ENCODE results near the gene SP3. TPM values are rescaled to one million over a fixed set of nuclear protein-coding genes. Genes with fewer than 3 reads are reported as not detected.
"Not testable (repeated sequence)": the region's sequence is repeated elsewhere in the genome, so short reads cannot be mapped to it uniquely, and the experiment has no call there.

The SP3 gene
- total RNA-seq, 1 donor from 2014 or later = 36.7 TPM

DNA sequence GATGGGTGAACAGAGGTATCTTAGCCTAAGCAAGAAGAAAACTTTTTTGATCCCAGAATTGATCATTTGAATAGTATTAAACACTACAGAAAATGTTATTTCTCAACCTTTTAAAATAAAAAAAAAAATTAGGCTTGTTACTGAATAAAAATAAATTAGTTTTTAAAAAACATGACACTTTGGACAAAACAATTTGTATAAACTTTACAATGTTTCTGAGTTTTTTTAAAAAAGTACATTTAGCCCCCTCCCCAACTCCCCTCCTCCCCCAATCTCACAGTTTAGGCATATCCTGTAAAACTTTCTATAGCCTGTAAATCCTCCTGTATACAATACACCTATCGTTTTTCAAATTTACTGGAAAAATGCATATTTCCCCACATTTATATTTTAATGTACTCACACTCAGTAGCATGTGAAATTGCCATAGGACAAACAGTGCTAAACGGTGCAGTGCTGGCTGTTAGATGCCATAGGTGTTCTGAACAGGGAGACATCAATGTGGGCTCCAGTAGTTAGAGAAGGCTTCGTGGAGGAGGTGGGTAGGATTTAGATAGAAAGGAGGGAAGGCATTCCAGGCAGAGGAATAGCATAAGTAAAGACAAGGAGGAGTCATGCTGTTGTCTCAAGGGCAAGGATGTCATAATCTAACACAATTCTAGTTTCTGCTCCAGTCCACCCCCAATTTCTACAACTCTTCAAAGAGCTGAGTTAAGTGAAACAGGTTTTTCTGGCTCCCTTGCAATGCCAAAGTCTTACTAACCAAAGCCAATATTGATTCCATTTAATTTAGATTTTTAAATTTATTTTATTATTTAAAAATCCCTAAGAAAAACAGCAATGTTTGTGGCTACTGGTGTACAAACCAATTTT, 50.9 kb downstream of the SP3 start:
- DNase-seq (no peak), ATAC-seq (no peak)
- intact Hi-C loops (cut with micrococcal nuclease) = no loop called here

- intact Hi-C loops (cut with micrococcal nuclease) = no loop called here
- ATAC-seq (no peak), DNase-seq (no peak)
These were observed 55.3 kb downstream of the SP3 start for GRCh38 chr2:173909846-173910245.

DNA sequence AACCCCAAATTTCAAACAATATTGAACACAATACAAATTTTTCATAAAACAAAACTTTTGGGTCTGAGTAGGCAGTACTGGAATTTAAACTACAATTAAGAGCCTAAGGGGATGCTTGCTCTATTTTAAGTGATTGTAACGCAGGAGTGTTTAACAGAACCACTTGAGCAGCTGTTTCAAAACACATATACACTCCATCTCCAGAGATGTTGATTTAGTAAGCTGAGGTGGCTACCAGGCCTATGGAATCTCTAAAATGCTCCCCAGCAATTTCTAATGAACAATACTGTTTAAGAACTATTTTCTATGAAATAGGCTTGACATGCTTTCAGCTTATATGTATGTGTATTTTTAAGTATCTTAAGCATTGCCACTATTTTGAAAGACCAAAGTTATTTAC, 58.5 kb downstream of the SP3 start:
- intact Hi-C loops (cut with micrococcal nuclease) = no loop called here
- DNase-seq = no peak
- ATAC-seq = no peak

- DNase-seq (no peak), ATAC-seq (no peak)
- intact Hi-C loops (cut with micrococcal nuclease) = no loop called here
These were observed 61.4 kb downstream of the SP3 start for GRCh38 chr2:173903601-173904394.

DNA sequence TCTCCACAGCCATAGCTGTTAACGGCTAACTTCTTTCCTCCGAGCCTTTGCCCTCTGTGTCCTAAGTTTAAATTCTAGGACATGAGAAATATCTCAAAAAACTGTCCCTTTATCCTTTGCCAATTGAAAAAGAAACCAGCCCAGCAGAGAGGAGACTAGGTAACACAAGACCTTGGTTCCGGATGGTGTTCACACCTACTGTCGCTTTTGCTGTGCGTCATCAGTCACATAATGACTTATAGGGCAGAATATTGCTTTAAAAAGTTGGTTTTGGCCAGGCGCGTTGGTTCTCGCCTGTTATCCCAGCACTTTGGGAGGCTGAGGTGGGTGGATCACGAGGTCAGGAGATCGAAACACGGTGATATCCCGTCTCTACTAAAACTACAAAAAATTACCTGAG, 66.2 kb downstream of the SP3 start:
- no peak for ATAC-seq

DNA sequence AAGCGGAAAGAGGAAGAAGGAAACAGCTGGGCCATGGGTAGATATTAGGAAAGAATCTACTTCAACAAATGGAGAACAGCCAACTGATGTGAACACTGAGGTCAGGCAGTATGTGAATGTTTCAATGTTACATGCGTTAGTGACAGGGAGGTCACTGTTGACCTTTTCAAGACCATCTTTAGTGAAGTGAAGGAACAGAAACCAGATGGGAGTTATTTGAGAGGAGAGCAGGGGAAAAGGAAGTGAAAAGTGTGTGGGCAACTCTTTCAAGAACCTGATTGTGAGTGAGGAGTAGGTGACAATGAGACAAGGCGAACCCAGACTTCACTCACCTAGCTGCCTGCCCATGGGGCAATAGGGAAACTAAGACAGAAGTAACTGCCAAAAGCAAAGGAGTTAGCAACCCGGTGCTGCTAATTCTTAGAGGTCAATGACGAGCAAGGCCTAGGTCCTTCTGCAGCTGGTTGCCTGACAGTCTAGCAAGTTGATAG, 67.0 kb downstream of the SP3 start:
- DNase-seq (no peak), ATAC-seq (peak; percentile 23)
- intact Hi-C loops (cut with micrococcal nuclease) = no loop called here

More for the DNA sequence above, 66.2 kb downstream of the SP3 start:
- intact Hi-C loops (cut with micrococcal nuclease) = no loop called here
- no peak for DNase-seq

DNA sequence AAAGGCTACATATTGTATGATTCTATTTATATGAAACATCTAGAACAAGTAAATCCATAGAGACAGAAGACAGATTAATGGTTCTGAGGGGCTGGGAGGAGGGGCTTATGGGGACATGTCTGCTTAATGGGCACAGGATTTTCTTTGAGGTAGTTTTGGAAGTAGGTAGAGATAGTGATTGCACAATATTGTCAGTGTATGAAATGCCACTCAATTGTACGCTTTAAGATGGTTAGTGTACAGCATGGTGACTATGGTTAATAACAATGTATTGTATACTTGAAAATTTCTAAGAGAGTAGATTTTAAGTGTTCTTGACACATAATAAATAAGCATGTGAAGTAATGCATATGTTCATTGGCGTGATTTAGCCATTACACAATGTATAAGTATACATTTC, 68.4 kb downstream of the SP3 start:
- DNase-seq = no peak
- no peak for ATAC-seq
- intact Hi-C loops (cut with micrococcal nuclease) = no loop called here

DNA sequence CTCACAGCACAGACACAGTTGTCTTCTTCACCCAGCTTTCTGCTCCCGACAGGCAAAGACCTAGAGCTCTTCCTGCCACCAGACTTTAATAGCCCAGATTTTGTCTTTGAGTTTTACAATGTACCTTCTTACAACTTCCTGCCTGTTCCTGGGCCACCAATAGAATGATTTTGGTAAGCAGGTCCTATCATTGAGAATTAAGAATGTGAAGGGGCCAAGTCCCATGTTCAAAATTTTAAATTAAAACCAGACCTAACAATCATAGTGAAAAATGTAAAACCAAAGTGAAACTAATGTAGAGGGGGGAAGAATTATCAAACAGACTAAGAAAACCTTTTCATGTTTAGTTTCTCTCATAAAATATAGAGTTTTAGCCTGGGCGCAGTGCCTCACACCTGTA, 72.8 kb downstream of the SP3 start:
- DNase-seq = no peak
- intact Hi-C loops (cut with micrococcal nuclease) = no loop called here
- no peak for ATAC-seq

DNA sequence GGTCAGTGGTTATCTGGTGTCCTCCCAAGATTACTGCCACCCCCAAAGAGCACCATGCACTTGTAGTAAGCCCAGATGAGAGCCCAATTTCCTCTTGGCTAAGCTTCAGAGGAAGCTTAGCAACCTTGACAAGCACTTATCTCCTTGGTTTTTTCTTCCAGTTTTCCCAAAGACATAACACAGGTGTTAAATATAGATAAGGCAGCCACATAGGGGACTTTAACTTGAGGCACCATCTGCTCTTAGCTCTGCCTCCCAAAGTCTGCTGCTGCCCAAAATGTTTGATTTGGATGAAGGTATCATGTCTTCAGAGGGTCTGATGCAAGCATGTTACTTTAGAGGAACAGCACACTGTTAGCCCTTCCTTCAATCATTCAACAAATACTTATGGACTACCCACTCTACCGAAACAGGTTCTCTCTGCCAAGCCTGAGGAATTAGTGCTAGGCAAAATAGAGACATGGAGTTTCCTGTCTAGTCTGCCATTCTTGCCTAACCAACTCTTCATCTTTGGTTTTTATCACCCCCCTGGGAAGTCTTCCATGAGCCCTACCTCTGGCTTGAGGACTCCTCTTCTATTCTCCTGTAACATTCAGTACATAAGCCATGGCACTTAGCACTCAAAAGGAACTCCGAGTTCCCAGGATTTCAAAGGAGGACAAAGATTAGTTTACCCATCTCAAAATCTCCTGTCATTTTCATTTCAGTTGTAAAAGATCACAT, 73.7 kb downstream of the SP3 start:
- intact Hi-C loops (cut with micrococcal nuclease) = no loop called here
- DNase-seq = no peak
- ATAC-seq = no peak

DNA sequence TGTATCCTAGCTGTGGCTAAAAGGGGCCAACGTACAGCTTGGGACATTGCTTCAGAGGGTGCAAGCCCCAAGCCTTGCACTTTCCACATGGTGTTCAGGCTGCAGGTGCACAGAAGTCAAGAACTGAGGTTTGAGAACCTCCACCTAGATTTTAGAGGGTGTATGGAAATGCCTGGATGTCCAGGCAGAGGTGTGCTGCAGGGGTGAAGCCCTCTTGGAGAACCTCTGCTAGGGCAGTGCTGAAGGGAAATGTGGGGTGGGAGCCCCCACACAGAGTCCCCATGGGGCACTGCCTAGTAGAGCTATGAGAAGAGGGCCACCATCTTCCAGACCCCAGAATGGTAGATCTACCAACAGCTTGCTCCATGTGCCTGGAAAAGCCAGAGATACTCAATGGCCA, 75.7 kb downstream of the SP3 start:
- intact Hi-C loops (cut with micrococcal nuclease) = loop anchor here (10.0 kb wide), 1 partner anchor 145 kb away; no protein-coding TSS in a partner anchor
- not testable (repeated sequence) for ATAC-seq, DNase-seq

- DNase-seq = no peak
- intact Hi-C loops (cut with micrococcal nuclease) = loop anchor here (10.0 kb wide), 1 partner anchor 148 kb away; no protein-coding TSS in a partner anchor
- ATAC-seq = no peak
These were observed 78.6 kb downstream of the SP3 start for GRCh38 chr2:173886613-173887012.

DNA sequence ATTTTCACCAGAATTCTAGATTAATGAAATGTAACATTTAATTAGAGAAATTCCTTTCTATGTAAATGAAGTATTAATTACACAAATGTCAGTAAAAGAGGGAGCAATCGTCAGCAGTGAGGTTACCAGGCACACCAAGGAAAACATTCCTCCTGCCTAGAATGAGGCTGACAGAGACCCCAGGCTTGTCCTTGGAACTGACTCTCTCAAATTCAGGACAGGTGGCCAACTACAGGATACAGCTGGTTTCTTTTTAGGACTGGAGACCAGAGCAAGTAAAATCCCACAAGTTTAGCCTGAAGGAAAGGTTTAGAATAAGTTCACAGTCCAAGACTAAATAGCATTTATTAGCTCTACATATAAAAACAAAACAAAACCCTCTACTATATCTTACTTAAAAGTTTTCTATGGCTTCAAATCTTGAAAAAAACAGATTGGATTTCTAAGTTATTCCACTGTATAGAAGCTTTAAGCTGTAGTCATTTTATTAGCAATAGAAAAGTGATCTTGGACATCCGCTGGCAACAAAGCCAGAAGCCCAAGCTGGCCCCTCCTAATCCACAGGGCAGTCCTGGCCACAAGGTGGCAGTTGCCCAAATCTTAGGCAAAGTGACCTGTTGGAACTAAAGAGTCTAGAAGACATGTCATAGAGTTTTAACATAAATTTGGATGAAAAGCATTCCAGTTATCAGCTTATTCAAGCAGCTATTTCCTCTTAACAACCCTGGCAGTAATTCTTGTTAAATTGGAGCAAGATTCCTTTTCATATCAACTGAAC, 81.0 kb downstream of the SP3 start:
- intact Hi-C loops (cut with micrococcal nuclease) = loop anchor here (10.0 kb wide), 1 partner anchor 151 kb away; no protein-coding TSS in a partner anchor
- ATAC-seq (peak; percentile 78), DNase-seq (peak; percentile 75)

- no peak for DNase-seq
- intact Hi-C loops (cut with micrococcal nuclease) = loop anchor here (10.0 kb wide), 1 partner anchor 153 kb away; no protein-coding TSS in a partner anchor
- ATAC-seq = no peak
These were observed 83.3 kb downstream of the SP3 start for GRCh38 chr2:173881886-173882285.

DNA sequence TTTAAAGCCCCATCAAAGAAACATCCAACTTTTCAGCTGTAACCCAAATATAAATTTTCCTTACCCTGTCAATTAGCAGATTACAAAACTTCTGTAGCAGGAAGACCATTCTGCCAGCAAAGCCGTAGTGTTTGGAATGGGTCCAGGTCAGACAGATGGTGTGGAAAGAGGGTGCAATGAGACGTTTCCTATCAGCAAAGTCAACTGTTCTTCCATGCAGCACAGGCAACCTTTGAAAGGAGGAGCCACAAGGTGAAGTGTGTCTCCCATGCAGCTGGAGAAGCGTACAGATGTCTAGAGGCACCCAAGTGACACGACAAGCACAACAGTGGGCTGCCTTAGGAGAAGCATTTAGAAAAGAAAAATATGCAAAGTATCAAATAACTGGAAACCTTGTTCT, 83.7 kb downstream of the SP3 start:
- no peak for ATAC-seq
- intact Hi-C loops (cut with micrococcal nuclease) = loop anchor here (10.0 kb wide), 1 partner anchor 153 kb away; no protein-coding TSS in a partner anchor
- no peak for DNase-seq

DNA sequence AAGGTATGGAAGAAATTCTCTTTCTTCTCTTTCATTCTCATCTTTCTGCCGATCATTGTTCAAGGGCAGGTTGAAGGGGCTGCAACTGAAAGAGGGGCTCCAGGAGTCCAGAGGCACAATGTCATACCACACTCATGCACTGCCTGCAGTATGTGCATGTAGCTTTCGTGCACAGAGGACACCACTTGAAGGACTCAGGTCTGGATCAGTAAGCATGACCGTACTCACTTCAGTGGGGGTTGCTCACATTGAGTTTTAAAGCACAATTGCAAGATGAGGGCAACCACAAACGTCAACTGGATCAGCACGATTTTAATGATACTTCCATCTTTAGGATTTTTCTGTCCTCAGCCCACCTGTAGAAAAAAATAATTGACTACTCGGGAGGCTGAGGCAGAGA, 84.6 kb downstream of the SP3 start:
- ATAC-seq = no peak
- no peak for DNase-seq
- intact Hi-C loops (cut with micrococcal nuclease) = loop anchor here (10.0 kb wide), 1 partner anchor 154 kb away; no protein-coding TSS in a partner anchor

DNA sequence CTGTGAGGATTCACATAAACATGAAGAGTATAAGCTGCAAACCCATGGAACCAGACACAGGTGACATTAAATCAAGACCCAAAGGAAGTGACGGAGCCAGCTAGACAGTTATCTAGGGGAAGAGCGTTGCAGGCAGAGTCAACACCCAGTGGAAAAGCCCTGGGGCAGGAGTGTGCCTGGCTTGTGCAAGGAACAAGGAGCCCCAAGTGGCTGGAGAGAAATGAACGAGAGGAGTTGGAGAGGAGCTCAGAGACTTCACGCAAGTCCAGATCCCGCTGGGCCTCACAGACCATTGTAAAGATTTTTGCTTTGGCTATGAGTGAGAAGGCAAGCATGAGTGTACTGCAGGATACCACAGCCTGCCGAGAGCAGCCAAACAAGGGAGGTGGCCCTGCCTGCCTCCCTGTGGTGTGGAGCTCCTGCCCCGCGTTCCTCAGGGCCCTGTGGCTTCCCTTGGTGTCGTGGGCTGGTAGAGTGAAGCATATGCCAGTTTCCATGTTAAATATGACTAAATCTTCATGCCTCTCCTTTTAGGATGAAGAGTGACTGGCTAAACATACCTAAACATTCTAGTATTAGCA, 88.2 kb downstream of the SP3 start:
- DNase-seq (no peak), ATAC-seq (no peak)
- intact Hi-C loops (cut with micrococcal nuclease) = no loop called here

DNA sequence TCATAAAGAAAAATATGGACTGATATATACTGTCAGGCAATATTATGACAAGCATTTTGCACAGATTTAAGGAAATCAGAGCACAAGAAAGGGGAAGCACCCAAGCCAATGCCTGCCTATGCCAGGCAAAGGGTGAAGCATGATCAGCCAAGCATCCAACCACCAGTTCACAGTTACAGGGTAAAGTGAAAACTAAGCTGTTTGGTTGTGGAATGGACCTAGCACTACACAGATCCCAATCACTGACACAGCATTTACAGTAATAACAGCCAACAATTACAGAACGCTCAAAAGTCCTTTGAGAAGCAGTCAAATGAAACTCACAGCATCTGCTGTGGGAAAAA, 90.3 kb downstream of the SP3 start:
- intact Hi-C loops (cut with micrococcal nuclease) = no loop called here
- peak; percentile 27 for ATAC-seq

More for the DNA sequence above, 90.3 kb downstream of the SP3 start:
- DNase-seq = no peak

Data from left ventricle myocardium superior (tissue), 1 donor.